ENCODE results near the gene BEND6. TPM values are rescaled to one million over a fixed set of nuclear protein-coding genes. Genes with fewer than 3 reads are reported as not detected.
A peak's percentile ranks its signal among the peaks of the same experiment; 100 is the strongest.

Gene BEND6
- total RNA-seq, 3 donors from 2014 or later: 0.33 to 1.0 (median 0.80) TPM

GRCh38 chr6:57019434-57019833 lies 64.5 kb downstream of the BEND6 start:
- intact Hi-C loops (cut with DNase I; ENCODE audit: low total_unique reads): no loop called here
- no peak for DNase-seq (ENCODE audit: low spot score in 2 of 2)
- H3K36me3 ChIP-seq: no peaks in the 10 kb centered on the region
- H3K4me3 ChIP-seq: no peak overlapping the region
- H3K4me1 ChIP-seq: no peaks in the 10 kb centered on the region
- no peaks in the 10 kb centered on the region for H3K9me3 ChIP-seq
- no peak for TF ChIP-seq POLR2A (IDR thresholded peaks at IDR 0.05)
- TF ChIP-seq CTCF (IDR thresholded peaks at IDR 0.05): no peak
- no peak for TF ChIP-seq POLR2AphosphoS5 (IDR thresholded peaks at IDR 0.05)
- H3K27me3 ChIP-seq: no peaks in the 10 kb centered on the region
- H3K27ac ChIP-seq: no peak overlapping the region

GRCh38 chr6:57021086-57021720 lies 66.3 kb downstream of the BEND6 start:
- Histone ChIP-seq H3K4me3 (no peak overlapping the region), H3K4me1 (no peaks in the 10 kb centered on the region), H3K27ac (no peak overlapping the region), H3K9me3 (peaks cover 0 to 4% of the 10 kb centered on the region in 2 donors), H3K36me3 (no peaks in the 10 kb centered on the region), H3K27me3 (no peaks in the 10 kb centered on the region)
- no peak for TF ChIP-seq POLR2A (IDR thresholded peaks at IDR 0.05)
- peak in 2 of 3 donors; percentile 36 to 44 for TF ChIP-seq CTCF (IDR thresholded peaks at IDR 0.05)
- no peak for TF ChIP-seq POLR2AphosphoS5 (IDR thresholded peaks at IDR 0.05)
- no peak for DNase-seq (ENCODE audit: low spot score in 2 of 2)
- intact Hi-C loops (cut with DNase I; ENCODE audit: low total_unique reads): no loop called here

GRCh38 chr6:57024321-57024720 lies 69.4 kb downstream of the BEND6 start:
- Histone ChIP-seq H3K27me3 (no peaks in the 10 kb centered on the region), H3K4me1 (no peaks in the 10 kb centered on the region), H3K27ac (no peak overlapping the region), H3K9me3 (peaks cover 0 to 4% of the 10 kb centered on the region in 2 donors), H3K4me3 (no peak overlapping the region), H3K36me3 (no peaks in the 10 kb centered on the region)
- no peak for DNase-seq (ENCODE audit: low spot score in 2 of 2)
- TF ChIP-seq CTCF (IDR thresholded peaks at IDR 0.05) (no peak), POLR2A (IDR thresholded peaks at IDR 0.05) (no peak), POLR2AphosphoS5 (IDR thresholded peaks at IDR 0.05) (no peak)
- intact Hi-C loops (cut with DNase I; ENCODE audit: low total_unique reads): no loop called here

GRCh38 chr6:57024775-57025174 lies 69.9 kb downstream of the BEND6 start:
- H3K27me3 ChIP-seq: no peaks in the 10 kb centered on the region
- no peak for TF ChIP-seq CTCF (IDR thresholded peaks at IDR 0.05)
- TF ChIP-seq POLR2AphosphoS5 (IDR thresholded peaks at IDR 0.05): no peak
- TF ChIP-seq POLR2A (IDR thresholded peaks at IDR 0.05): no peak
- H3K27ac ChIP-seq: no peak overlapping the region
- peaks cover 0 to 4% of the 10 kb centered on the region in 2 donors for H3K9me3 ChIP-seq
- H3K36me3 ChIP-seq: no peaks in the 10 kb centered on the region
- H3K4me3 ChIP-seq: no peak overlapping the region
- no peaks in the 10 kb centered on the region for H3K4me1 ChIP-seq
- intact Hi-C loops (cut with DNase I; ENCODE audit: low total_unique reads): no loop called here
- no peak for DNase-seq (ENCODE audit: low spot score in 2 of 2)

- Histone ChIP-seq H3K27me3 (no peaks in the 10 kb centered on the region), H3K27ac (no peak overlapping the region), H3K36me3 (no peaks in the 10 kb centered on the region), H3K4me1 (no peaks in the 10 kb centered on the region), H3K9me3 (peaks cover 0 to 4% of the 10 kb centered on the region in 2 donors), H3K4me3 (no peak overlapping the region)
- intact Hi-C loops (cut with DNase I; ENCODE audit: low total_unique reads): no loop called here
- no peak for TF ChIP-seq CTCF (IDR thresholded peaks at IDR 0.05)
- no peak for TF ChIP-seq POLR2AphosphoS5 (IDR thresholded peaks at IDR 0.05)
- TF ChIP-seq POLR2A (IDR thresholded peaks at IDR 0.05): no peak
- DNase-seq (ENCODE audit: low spot score in 2 of 2): no peak
These were observed 71.1 kb downstream of the BEND6 start for GRCh38 chr6:57026001-57026400.
